ENCODE results near the gene CCL23. TPM values are rescaled to one million over a fixed set of nuclear protein-coding genes. Genes with fewer than 3 reads are reported as not detected.

CCL23 gene
- total RNA-seq, 4 donors from 2014 or later, result 3.4 to 13.7 (median 9.1) TPM

GRCh38 chr17:36002631-36003030 lies 15.1 kb downstream of the CCL23 start:
- TF ChIP-seq CTCF (IDR thresholded peaks at IDR 0.05; ENCODE audit: low read depth), result no peak

GRCh38 chr17:36001862-36002603 lies 15.7 kb downstream of the CCL23 start:
- TF ChIP-seq CTCF (IDR thresholded peaks at IDR 0.05; ENCODE audit: low read depth), result no peak

GRCh38 chr17:36001110-36001771 lies 16.5 kb downstream of the CCL23 start, which contains the start of gene CCL15:
TSS of gene CCL15 (minus strand) at chr17:36001553. CDS start at chr17:36001492, 61 bp downstream.
- TF ChIP-seq CTCF (IDR thresholded peaks at IDR 0.05; ENCODE audit: low read depth), result no peak

- no peak for TF ChIP-seq CTCF (IDR thresholded peaks at IDR 0.05; ENCODE audit: low read depth)
Observed at GRCh38 chr17:36000732-36001109, 17.1 kb downstream of the CCL23 start.

GRCh38 chr17:35998756-35999155 lies 19.0 kb downstream of the CCL23 start:
- TF ChIP-seq CTCF (IDR thresholded peaks at IDR 0.05; ENCODE audit: low read depth), result no peak

GRCh38 chr17:35998018-35998545 lies 19.7 kb downstream of the CCL23 start:
- TF ChIP-seq CTCF (IDR thresholded peaks at IDR 0.05; ENCODE audit: low read depth), result no peak

- TF ChIP-seq CTCF (IDR thresholded peaks at IDR 0.05; ENCODE audit: low read depth), result no peak
Observed at GRCh38 chr17:35991075-35991474, 26.7 kb downstream of the CCL23 start.
